ENCODE measurements around the gene ADD1.
"Not testable (repeated sequence)": the region's sequence is repeated elsewhere in the genome, so short reads cannot be mapped to it uniquely, and the experiment has no call there.

The ADD1 gene

GRCh38 chr4:2944091-2944482, 100.4 kb downstream of the ADD1 start:
- Histone ChIP-seq H3K79me2 (no peaks in the 10 kb centered on the region), H3K36me3 (ENCODE audit: control insufficient read depth, insufficient read depth, low read length) (no peaks in the 10 kb centered on the region), H3K27ac (no peak overlapping the region), H3K9ac (no peak overlapping the region), H3K4me1 (no peaks in the 10 kb centered on the region), H3K27me3 (ENCODE audit: control insufficient read depth, insufficient read depth, low read length) (no peaks in the 10 kb centered on the region), H3K4me3 (ENCODE audit: low read depth, low read length) (no peak overlapping the region), H3K4me2 (ENCODE audit: low read length) (no peak overlapping the region), H3K9me3 (ENCODE audit: control insufficient read depth, low read length) (no peaks in the 10 kb centered on the region), H2AFZ (no peak overlapping the region)
- no peak for TF ChIP-seq CTCF (IDR thresholded peaks at IDR 0.05)

GRCh38 chr4:2944586-2945526, 101.2 kb downstream of the ADD1 start:
- Histone ChIP-seq H3K9me3 (ENCODE audit: control insufficient read depth, low read length) (no peaks in the 10 kb centered on the region), H3K4me2 (ENCODE audit: low read length) (no peak overlapping the region), H3K4me1 (no peaks in the 10 kb centered on the region), H3K27ac (no peak overlapping the region), H3K4me3 (ENCODE audit: low read depth, low read length) (no peak overlapping the region), H3K36me3 (ENCODE audit: control insufficient read depth, insufficient read depth, low read length) (no peaks in the 10 kb centered on the region), H3K79me2 (no peaks in the 10 kb centered on the region), H3K9ac (no peak overlapping the region), H2AFZ (no peak overlapping the region), H3K27me3 (ENCODE audit: control insufficient read depth, insufficient read depth, low read length) (no peaks in the 10 kb centered on the region)
- no peak for TF ChIP-seq CTCF (IDR thresholded peaks at IDR 0.05)

- H3K9ac ChIP-seq; H3K4me3 ChIP-seq (ENCODE audit: low read depth, low read length); H3K27ac ChIP-seq; H3K4me1 ChIP-seq; H2AFZ ChIP-seq; H3K4me2 ChIP-seq (ENCODE audit: low read length); H3K9me3 ChIP-seq (ENCODE audit: control insufficient read depth, low read length); H3K36me3 ChIP-seq (ENCODE audit: control insufficient read depth, insufficient read depth, low read length); H3K79me2 ChIP-seq; H3K27me3 ChIP-seq (ENCODE audit: control insufficient read depth, insufficient read depth, low read length): not testable (repeated sequence)
These were observed 102.3 kb downstream of the ADD1 start for GRCh38 chr4:2945619-2946604.

- H3K9ac ChIP-seq = no peak overlapping the region
- TF ChIP-seq CTCF (IDR thresholded peaks at IDR 0.05) = no peak
- H2AFZ ChIP-seq = no peak overlapping the region
- H3K4me3 ChIP-seq (ENCODE audit: low read depth, low read length) = no peak overlapping the region
- H3K4me2 ChIP-seq (ENCODE audit: low read length) = no peak overlapping the region
- H3K36me3 ChIP-seq (ENCODE audit: control insufficient read depth, insufficient read depth, low read length) = no peaks in the 10 kb centered on the region
- H3K9me3 ChIP-seq (ENCODE audit: control insufficient read depth, low read length) = no peaks in the 10 kb centered on the region
- no peaks in the 10 kb centered on the region for H3K4me1 ChIP-seq
- no peaks in the 10 kb centered on the region for H3K27me3 ChIP-seq (ENCODE audit: control insufficient read depth, insufficient read depth, low read length)
- H3K79me2 ChIP-seq = no peaks in the 10 kb centered on the region
- no peak overlapping the region for H3K27ac ChIP-seq
These were observed 103.4 kb downstream of the ADD1 start for GRCh38 chr4:2946812-2947600.
